AG04450 (cell line): Measurements from ENCODE around the gene FAM193B. TPM values are rescaled to one million over a fixed set of nuclear protein-coding genes. Genes with fewer than 3 reads are reported as not detected.
"Not testable (repeated sequence)": the region's sequence is repeated elsewhere in the genome, so short reads cannot be mapped to it uniquely, and the experiment has no call there.

ENCODE experiments used
- CTCF ChIA-PET: fragments of 300-600, 350-600 bp; formaldehyde crosslinking; extraction: SDS; loops from one replicate; lab custom pipeline; 2022; ENCODE audit warnings: antibody characterized with exemption, inconsistent platforms; lab: Charles Lee
- POLR2A ChIA-PET: fragments of 350-600 bp; formaldehyde crosslinking; extraction: SDS; loops from one replicate; lab custom pipeline; 2021; ENCODE audit warnings: antibody characterized with exemption, inconsistent platforms; lab: Yijun Ruan, JAX
- DNase-seq: peaks from one replicate; pipeline ENCODE4 v3.0.0-alpha.2; 2011; ENCODE audit warnings: low read depth, low spot score
- H3K27ac ChIP-seq: one replicate; pipeline ENCODE4 v1.5.1; 2012; ENCODE audit warnings: low read depth, low read length, control low read depth
- H3K27me3 ChIP-seq: one replicate; pipeline ENCODE4 v1.6.0; 2012; ENCODE audit warnings: low read length; ENCODE audit not compliant: control insufficient read depth, insufficient read depth
- H3K4me3 ChIP-seq: 2 replicates; pipeline ENCODE4 v1.5.1; 2011; ENCODE audit warnings: mild to moderate bottlenecking, low read depth, low read length, control low read depth
- H3K9me3 ChIP-seq: 2 replicates; pipeline ENCODE4 v1.5.1; 2012; ENCODE audit warnings: low read length; ENCODE audit not compliant: control insufficient read depth, insufficient read depth
- CTCF ChIP-seq: IDR thresholded peaks from 2 replicates; pipeline ENCODE4 v1.5.1; 2011; ENCODE audit warnings: low read depth, low read length, control low read depth, inconsistent platforms
- polyA plus RNA-seq: library from polyadenylated mRNA; depleted of rRNA; stranded (reverse); fragments of >200 nt; gene quantifications from 2 replicates; pipeline ENCODE4 v1.2.3, GENCODE V29; 2011

The FAM193B gene
- polyA plus RNA-seq, 1 experiment, result 30.1 TPM

- no peaks in the 10 kb centered on the region for H3K9me3 ChIP-seq
- CTCF ChIA-PET, result no interaction called here
- no peak overlapping the region for H3K27ac ChIP-seq
- POLR2A ChIA-PET, result no interaction called here
- peaks cover 14% of the 10 kb centered on the region for H3K27me3 ChIP-seq
- TF ChIP-seq CTCF, result no peak
- H3K4me3 ChIP-seq, result no peak overlapping the region
- DNase-seq, result no peak
Measured at GRCh38 chr5:177575488-177575887, 21.1 kb upstream of the FAM193B start.

- no peak for DNase-seq
- no peak for TF ChIP-seq CTCF
- ChIA-PET POLR2A (no interaction called here), CTCF (interaction anchor here (0.8 kb wide), 1 partner anchor 9 kb away, joined by 3 read pairs; no protein-coding TSS in a partner anchor)
- H3K4me3 ChIP-seq, result no peak overlapping the region
- H3K27ac ChIP-seq, result no peak overlapping the region
- H3K9me3 ChIP-seq, result no peaks in the 10 kb centered on the region
- peaks cover 16% of the 10 kb centered on the region for H3K27me3 ChIP-seq
Measured at GRCh38 chr5:177569894-177570293, 15.5 kb upstream of the FAM193B start.

- ChIA-PET POLR2A (interaction anchor here (0.7 kb wide), 1 partner anchor 92 kb away, joined by 10 read pairs; no protein-coding TSS in a partner anchor), CTCF (no interaction called here)
- Histone ChIP-seq H3K27me3 (peaks cover 10% of the 10 kb centered on the region), H3K4me3 (no peak overlapping the region), H3K27ac (no peak overlapping the region), H3K9me3 (no peaks in the 10 kb centered on the region)
- no peak for TF ChIP-seq CTCF
- no peak for DNase-seq
Measured at GRCh38 chr5:177568326-177568725, 14.0 kb upstream of the FAM193B start.

GRCh38 chr5:177565046-177565445 is 10.7 kb upstream of the FAM193B start:
- no peak for DNase-seq
- no peak for TF ChIP-seq CTCF
- ChIA-PET POLR2A (interaction anchor here (0.9 kb wide), 1 partner anchor 27 kb away, joined by 3 read pairs; no protein-coding TSS in a partner anchor), CTCF (no interaction called here)
- Histone ChIP-seq H3K27ac (no peak overlapping the region), H3K4me3 (no peak overlapping the region), H3K27me3 (peaks cover 11% of the 10 kb centered on the region), H3K9me3 (no peaks in the 10 kb centered on the region)

GRCh38 chr5:177559446-177559941 is 5.1 kb upstream of the FAM193B start:
- H3K27me3 ChIP-seq, CTCF ChIA-PET, H3K27ac ChIP-seq, H3K9me3 ChIP-seq, DNase-seq, POLR2A ChIA-PET, H3K4me3 ChIP-seq: not testable (repeated sequence)
